CD4-positive, alpha-beta T cell treated with Interleukin-2 at 100 ng/mL for 4 hours (primary cell): Measurements from ENCODE around the gene LBHD1.

ENCODE experiments used
- DNase-seq: peaks from one replicate; pipeline ENCODE4 v3.0.0-alpha.2; 2020; ENCODE audit warnings: low spot score

LBHD1 gene

GRCh38 chr11:62615521-62615920, 56.5 kb downstream of the LBHD1 start:
- no peak for DNase-seq

DNA sequence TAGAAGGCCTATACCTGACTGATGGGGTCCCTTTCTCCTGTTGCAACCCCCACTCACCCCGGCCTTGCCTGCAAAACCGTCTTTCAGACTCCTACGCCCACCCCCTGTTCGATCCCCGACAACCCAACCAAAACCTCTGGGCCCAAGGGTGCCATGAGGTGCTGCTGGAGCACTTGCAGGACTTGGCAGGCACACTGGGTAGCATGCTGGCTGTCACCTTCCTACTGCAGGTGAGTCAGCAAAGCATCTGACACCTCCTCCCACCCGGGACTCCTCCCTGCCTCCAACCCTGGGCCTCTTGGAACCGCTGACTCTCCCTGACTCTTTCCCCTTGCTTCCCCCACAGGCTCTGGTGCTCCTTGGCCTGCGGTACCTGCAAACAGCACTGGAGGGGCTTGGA, 57.8 kb downstream of the LBHD1 start:
- DNase-seq: peak; percentile 34

DNA sequence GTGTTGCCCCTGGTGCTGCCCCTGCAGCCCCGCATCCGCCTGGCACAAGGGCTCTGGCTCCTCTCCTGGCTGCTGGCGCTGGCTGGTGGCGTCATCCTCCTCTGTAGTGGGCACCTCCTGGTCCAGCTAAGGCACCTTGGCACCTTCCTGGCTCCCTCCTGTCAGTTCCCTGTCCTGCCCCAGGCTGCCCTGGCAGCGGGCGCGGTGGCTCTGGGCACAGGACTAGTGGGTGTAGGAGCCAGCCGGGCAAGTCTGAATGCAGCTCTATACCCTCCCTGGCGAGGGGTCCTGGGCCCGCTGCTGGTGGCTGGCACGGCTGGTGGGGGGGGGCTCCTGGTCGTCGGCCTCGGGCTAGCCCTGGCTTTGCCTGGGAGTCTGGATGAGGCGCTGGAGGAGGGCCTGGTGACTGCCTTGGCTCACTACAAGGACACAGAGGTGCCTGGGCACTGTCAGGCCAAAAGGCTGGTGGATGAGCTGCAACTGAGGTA, 58.7 kb downstream of the LBHD1 start:
- no peak for DNase-seq
